GM18867 (cell line): ENCODE data around the gene ABL1.
"Not testable (repeated sequence)": the region's sequence is repeated elsewhere in the genome, so short reads cannot be mapped to it uniquely, and the experiment has no call there.

Experiments
- ATAC-seq: cut with Tn5 transposase; IDR thresholded peaks from one replicate; pipeline ENCODE4 v1.9.1; 2021; ENCODE audit warnings: mild to moderate bottlenecking, moderate library complexity; ENCODE audit not compliant: unreplicated experiment

Gene ABL1

GRCh38 chr9:130900701-130901497, 65.8 kb downstream of the ABL1 start:
- no peak for ATAC-seq

- no peak for ATAC-seq
These were observed 66.6 kb downstream of the ABL1 start for GRCh38 chr9:130901498-130902203.

GRCh38 chr9:130902204-130903185, 67.4 kb downstream of the ABL1 start:
- no peak for ATAC-seq

- ATAC-seq, result no peak
These were observed 68.4 kb downstream of the ABL1 start for GRCh38 chr9:130903194-130904069.

GRCh38 chr9:130904070-130905044, 69.3 kb downstream of the ABL1 start:
- ATAC-seq, result no peak

- ATAC-seq, result no peak
These were observed 70.3 kb downstream of the ABL1 start for GRCh38 chr9:130905125-130905901.

- no peak for ATAC-seq
These were observed 71.1 kb downstream of the ABL1 start for GRCh38 chr9:130905902-130906734.

- ATAC-seq, result no peak
These were observed 71.8 kb downstream of the ABL1 start for GRCh38 chr9:130906735-130907416.

GRCh38 chr9:130908146-130908877, 73.3 kb downstream of the ABL1 start:
- no peak for ATAC-seq

GRCh38 chr9:130908878-130909355, 73.9 kb downstream of the ABL1 start:
- no peak for ATAC-seq

GRCh38 chr9:130910041-130910440, 75.0 kb downstream of the ABL1 start:
- not testable (repeated sequence) for ATAC-seq

GRCh38 chr9:130910670-130911069, 75.6 kb downstream of the ABL1 start:
- not testable (repeated sequence) for ATAC-seq

GRCh38 chr9:130911254-130912049, 76.4 kb downstream of the ABL1 start:
- no peak for ATAC-seq

- no peak for ATAC-seq
These were observed 78.0 kb downstream of the ABL1 start for GRCh38 chr9:130912932-130913598.
